Neural progenitor cell (in vitro differentiated cells): ENCODE results near the gene GJC2. TPM values are rescaled to one million over a fixed set of nuclear protein-coding genes. Genes with fewer than 3 reads are reported as not detected.

Experiments
- DNase-seq: peaks from one replicate; pipeline ENCODE4 v3.0.0-alpha.2; 2016; ENCODE audit warnings: low spot score
- H2AFZ ChIP-seq: fragments of 200-600 bp; sonication (generic); replicated peaks from 2 replicates; pipeline ENCODE4 v1.6.1; 2016; ENCODE audit warnings: antibody characterized with exemption
- H3F3A ChIP-seq: fragments of 200-600 bp; sonication (generic); 2 replicates; pipeline ENCODE4 v1.6.1; 2016; ENCODE audit warnings: antibody characterized with exemption, low read depth
- H3K27ac ChIP-seq: fragments of 200-600 bp; sonication (generic); 2 replicates; pipeline ENCODE4 v1.5.1; 2016; ENCODE audit warnings: mild to moderate bottlenecking
- H3K27me3 ChIP-seq: fragments of 200-600 bp; sonication (generic); 2 replicates; pipeline ENCODE4 v1.6.1; 2016; ENCODE audit warnings: mild to moderate bottlenecking, moderate library complexity
- H3K36me3 ChIP-seq: fragments of 200-600 bp; sonication (generic); 2 replicates; pipeline ENCODE4 v1.5.1; 2016
- H3K4me1 ChIP-seq: fragments of 200-600 bp; sonication (generic); 2 replicates; pipeline ENCODE4 v1.6.1; 2016; ENCODE audit warnings: mixed run types
- H3K4me2 ChIP-seq: fragments of 200-600 bp; sonication (generic); 2 replicates; pipeline ENCODE4 v1.6.1; 2016
- H3K4me3 ChIP-seq: fragments of 200-600 bp; sonication (generic); 2 replicates; pipeline ENCODE4 v1.5.1; 2016
- H3K79me2 ChIP-seq: fragments of 200-600 bp; sonication (generic); 2 replicates; pipeline ENCODE4 v1.6.1; 2016; ENCODE audit warnings: low read depth
- H3K9ac ChIP-seq: fragments of 200-600 bp; sonication (generic); 2 replicates; pipeline ENCODE4 v1.6.1; 2016
- H3K9me3 ChIP-seq: fragments of 200-600 bp; sonication (generic); 2 replicates; pipeline ENCODE4 v1.5.1; 2016; ENCODE audit warnings: low read depth
- H4K20me1 ChIP-seq: fragments of 200-600 bp; sonication (generic); 2 replicates; pipeline ENCODE4 v1.6.1; 2016; ENCODE audit warnings: low read depth
- H3K27ac Mint-ChIP-seq: 3 replicates; pipeline ENCODE4 v1.8.0; 2021; ENCODE audit warnings: mixed read lengths
- H3K27me3 Mint-ChIP-seq: 2 replicates; pipeline ENCODE4 v1.8.0; 2022; ENCODE audit warnings: low read depth, mild to moderate bottlenecking, inconsistent platforms, moderate library complexity, mixed read lengths; ENCODE audit not compliant: insufficient read depth
- H3K36me3 Mint-ChIP-seq: 3 replicates; pipeline ENCODE4 v1.8.0; 2021; ENCODE audit warnings: mixed read lengths
- H3K4me1 Mint-ChIP-seq: 3 replicates; pipeline ENCODE4 v1.8.0; 2021; ENCODE audit warnings: mixed read lengths
- H3K4me3 Mint-ChIP-seq: 3 replicates; pipeline ENCODE4 v1.8.0; 2021; ENCODE audit warnings: mild to moderate bottlenecking, moderate library complexity, mixed read lengths
- H3K9me3 Mint-ChIP-seq: 3 replicates; pipeline ENCODE4 v1.8.0; 2020; ENCODE audit warnings: mixed read lengths
- EZH2 ChIP-seq: fragments of 200-600 bp; sonication (generic); IDR thresholded peaks from 2 replicates; pipeline ENCODE4 v1.6.1; 2017; ENCODE audit warnings: antibody characterized with exemption, mild to moderate bottlenecking, moderate library complexity
- EZH2phosphoT487 ChIP-seq: fragments of 200-600 bp; sonication (generic); IDR thresholded peaks from 2 replicates; pipeline ENCODE4 v1.6.1; 2017; ENCODE audit warnings: antibody characterized with exemption
- total RNA-seq: library from RNA; depleted of rRNA; stranded (reverse); fragments of >200 nt; gene quantifications from 2 replicates; pipeline ENCODE4 v1.2.3, GENCODE V29; 2015; ENCODE audit warnings: low replicate concordance
- TF ChIP-seq, protein P1 (sequence below): fragments of 200-600 bp; sonication (generic); IDR thresholded peaks from 2 replicates; pipeline ENCODE4 v1.5.1; 2017; ENCODE audit warnings: antibody characterized with exemption, mild to moderate bottlenecking

GJC2 gene
- total RNA-seq, 1 donor from 2014 or later: not detected

DNA sequence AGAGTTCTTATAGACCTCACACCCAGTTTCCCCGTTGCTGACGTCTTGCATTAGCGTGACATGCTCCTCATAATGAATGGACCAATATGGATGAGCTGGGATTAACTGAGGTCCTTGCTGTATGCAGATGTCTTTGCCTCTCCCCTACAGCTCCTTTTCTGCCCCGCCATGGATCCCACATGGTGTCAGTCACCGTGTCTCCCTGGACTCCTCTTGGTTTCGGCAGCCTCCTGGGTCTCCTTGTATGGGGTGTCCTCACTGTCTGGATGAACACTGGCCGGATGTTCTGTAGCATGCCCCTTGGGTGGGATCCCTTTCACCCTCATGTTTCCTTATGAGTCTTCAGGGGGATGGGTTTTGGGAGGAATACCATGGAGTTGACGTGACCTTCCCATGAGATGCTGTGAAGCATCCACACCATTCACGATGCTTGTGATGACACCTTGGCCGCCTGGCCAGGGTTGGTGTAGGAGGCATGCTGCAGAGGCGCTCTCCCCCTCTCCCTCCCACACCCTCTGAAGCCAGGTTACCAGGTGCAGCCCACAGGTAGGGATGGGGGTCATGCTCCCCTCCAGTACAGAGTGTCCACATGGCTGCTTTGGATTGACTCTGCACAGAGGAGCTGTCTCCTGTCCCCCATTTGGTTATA lies 4.4 kb downstream of the GJC2 start:
- no peaks in the 10 kb centered on the region for H3K9me3 ChIP-seq
- H3K79me2 ChIP-seq: no peaks in the 10 kb centered on the region
- H3K4me2 ChIP-seq: no peak overlapping the region
- TF ChIP-seq, protein P1, sequence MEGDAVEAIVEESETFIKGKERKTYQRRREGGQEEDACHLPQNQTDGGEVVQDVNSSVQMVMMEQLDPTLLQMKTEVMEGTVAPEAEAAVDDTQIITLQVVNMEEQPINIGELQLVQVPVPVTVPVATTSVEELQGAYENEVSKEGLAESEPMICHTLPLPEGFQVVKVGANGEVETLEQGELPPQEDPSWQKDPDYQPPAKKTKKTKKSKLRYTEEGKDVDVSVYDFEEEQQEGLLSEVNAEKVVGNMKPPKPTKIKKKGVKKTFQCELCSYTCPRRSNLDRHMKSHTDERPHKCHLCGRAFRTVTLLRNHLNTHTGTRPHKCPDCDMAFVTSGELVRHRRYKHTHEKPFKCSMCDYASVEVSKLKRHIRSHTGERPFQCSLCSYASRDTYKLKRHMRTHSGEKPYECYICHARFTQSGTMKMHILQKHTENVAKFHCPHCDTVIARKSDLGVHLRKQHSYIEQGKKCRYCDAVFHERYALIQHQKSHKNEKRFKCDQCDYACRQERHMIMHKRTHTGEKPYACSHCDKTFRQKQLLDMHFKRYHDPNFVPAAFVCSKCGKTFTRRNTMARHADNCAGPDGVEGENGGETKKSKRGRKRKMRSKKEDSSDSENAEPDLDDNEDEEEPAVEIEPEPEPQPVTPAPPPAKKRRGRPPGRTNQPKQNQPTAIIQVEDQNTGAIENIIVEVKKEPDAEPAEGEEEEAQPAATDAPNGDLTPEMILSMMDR: no peak
- TF ChIP-seq EZH2phosphoT487: no peak
- H3K27me3 ChIP-seq: no peaks in the 10 kb centered on the region
- no peak overlapping the region for H3K27ac ChIP-seq
- no peak overlapping the region for H3K9ac ChIP-seq
- peak overlapping the region; percentile 46 for H3K27ac Mint-ChIP-seq
- peaks cover 8% of the 10 kb centered on the region for H3K27me3 Mint-ChIP-seq
- no peaks in the 10 kb centered on the region for H4K20me1 ChIP-seq
- H3K4me3 ChIP-seq: no peak overlapping the region
- DNase-seq: no peak
- no peaks in the 10 kb centered on the region for H3K36me3 ChIP-seq
- peaks cover 3% of the 10 kb centered on the region for H3K4me1 Mint-ChIP-seq
- H3F3A ChIP-seq: no peaks in the 10 kb centered on the region
- H3K4me3 Mint-ChIP-seq: no peak overlapping the region
- no peaks in the 10 kb centered on the region for H3K9me3 Mint-ChIP-seq
- no peaks in the 10 kb centered on the region for H3K36me3 Mint-ChIP-seq
- peaks cover 13% of the 10 kb centered on the region for H3K4me1 ChIP-seq
- no peak overlapping the region for H2AFZ ChIP-seq

DNA sequence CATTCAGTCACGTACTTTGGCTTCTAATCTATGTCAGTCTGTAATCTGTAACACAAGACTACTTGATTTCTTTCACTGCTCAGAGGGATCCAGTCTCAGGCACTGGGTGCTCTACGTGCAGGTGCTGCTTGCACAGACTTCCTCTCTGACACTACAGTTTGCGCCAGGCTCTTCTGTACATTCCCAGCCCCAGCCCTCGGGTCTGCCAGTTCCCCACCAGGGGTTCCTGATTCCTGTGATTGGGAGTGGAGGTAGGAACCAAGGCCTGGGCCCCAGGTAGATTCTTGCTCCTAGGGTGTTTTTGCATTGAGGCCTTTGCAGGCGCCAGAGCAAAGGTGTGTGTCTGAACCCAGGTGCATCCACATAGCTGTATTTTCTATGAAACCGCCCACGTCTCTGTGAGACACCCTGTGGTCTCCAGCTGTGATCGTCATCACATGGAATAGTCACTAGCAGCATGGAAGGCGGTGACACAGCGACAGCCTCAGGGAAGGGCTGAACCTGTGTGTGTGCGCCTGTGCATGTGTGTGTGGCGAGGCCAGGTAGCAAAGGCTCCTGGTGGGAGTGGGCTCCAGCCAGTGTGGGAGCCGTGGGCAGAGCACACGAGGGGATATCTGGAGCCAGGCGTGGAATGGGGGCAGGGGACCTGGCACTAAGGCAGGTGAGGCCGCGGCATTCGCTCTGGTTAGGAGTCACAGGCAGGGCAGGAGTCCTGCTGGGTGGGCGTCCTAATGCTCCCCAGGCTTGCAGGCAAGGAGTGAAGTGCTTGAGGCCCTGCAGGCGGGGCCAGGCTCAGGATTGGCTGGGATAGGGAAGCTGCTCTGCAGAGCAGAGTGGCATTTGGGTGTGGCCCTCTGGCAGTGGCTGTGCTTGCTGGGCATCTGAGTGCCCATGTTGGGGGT lies 5.2 kb downstream of the GJC2 start:
- Histone ChIP-seq H3K9me3 (no peaks in the 10 kb centered on the region), H4K20me1 (no peaks in the 10 kb centered on the region), H3F3A (no peaks in the 10 kb centered on the region), H3K36me3 (no peaks in the 10 kb centered on the region), H3K4me2 (no peak overlapping the region), H3K79me2 (no peaks in the 10 kb centered on the region), H3K4me3 (no peak overlapping the region), H2AFZ (no peak overlapping the region), H3K27me3 (no peaks in the 10 kb centered on the region), H3K9ac (peak overlapping the region; percentile 8), H3K27ac (no peak overlapping the region), H3K4me1 (peaks cover 6% of the 10 kb centered on the region)
- TF ChIP-seq EZH2: no peak
- no peak for TF ChIP-seq EZH2phosphoT487
- TF ChIP-seq, protein P1: no peak
- Mint-ChIP-seq H3K27ac (peak overlapping the region; percentile 46), H3K27me3 (peaks cover 10% of the 10 kb centered on the region), H3K9me3 (no peaks in the 10 kb centered on the region), H3K4me1 (peaks cover under 1% of the 10 kb centered on the region), H3K36me3 (no peaks in the 10 kb centered on the region), H3K4me3 (no peak overlapping the region)
- no peak for DNase-seq

DNA sequence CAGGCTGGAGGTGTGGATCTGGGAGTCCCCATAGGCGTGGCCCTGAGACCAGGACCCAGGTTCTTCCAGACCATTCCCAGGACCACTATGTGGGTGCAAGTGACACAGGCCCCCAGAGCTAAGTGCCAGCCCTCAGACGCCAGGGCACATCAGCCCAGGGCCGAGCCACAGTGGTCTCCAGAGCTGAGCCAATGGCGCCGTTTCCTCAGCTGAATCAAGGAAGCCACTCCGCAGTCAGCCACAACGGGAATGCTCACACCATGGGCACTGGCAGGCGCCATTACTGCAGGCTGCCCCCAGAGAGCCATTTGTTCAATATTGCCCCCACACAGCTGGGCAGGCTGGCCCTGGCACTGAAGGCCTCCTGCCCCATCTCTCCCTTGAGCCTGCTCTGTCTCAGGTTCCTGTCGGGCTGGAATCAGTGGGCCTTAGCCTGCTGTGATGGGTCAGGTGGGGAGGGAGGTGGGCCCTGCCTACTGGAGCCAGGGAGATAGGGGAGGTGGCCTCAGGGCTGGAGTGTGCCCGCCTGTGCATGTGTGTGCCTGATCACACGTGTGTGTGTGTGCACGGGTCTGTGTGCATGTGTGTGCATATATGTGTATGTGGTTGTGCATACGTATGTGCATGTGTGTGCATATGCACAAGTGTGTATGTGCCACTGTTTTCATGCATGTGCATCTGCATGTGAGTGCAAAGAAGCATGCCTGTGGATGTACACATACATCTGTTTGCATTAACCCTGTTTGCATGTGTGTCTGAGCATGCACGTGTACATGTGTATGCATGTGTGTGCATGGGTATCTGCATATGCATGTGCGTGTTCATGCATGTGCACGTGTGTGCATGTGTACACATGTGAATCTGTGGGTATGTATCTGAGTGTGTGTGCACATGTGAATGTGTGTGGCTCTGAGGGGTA lies 6.1 kb downstream of the GJC2 start:
- H3K4me3 Mint-ChIP-seq: no peak overlapping the region
- H3K27me3 ChIP-seq: no peaks in the 10 kb centered on the region
- H3K79me2 ChIP-seq: no peaks in the 10 kb centered on the region
- TF ChIP-seq EZH2 (no peak), EZH2phosphoT487 (no peak)
- TF ChIP-seq, protein P1: no peak
- H3F3A ChIP-seq: no peaks in the 10 kb centered on the region
- H3K4me1 ChIP-seq: no peaks in the 10 kb centered on the region
- no peak for DNase-seq
- H3K9me3 ChIP-seq: no peaks in the 10 kb centered on the region
- no peaks in the 10 kb centered on the region for H3K4me1 Mint-ChIP-seq
- no peak overlapping the region for H3K27ac ChIP-seq
- no peaks in the 10 kb centered on the region for H3K36me3 ChIP-seq
- H3K4me2 ChIP-seq: no peak overlapping the region
- H3K27ac Mint-ChIP-seq: no peak overlapping the region
- no peak overlapping the region for H3K9ac ChIP-seq
- H3K4me3 ChIP-seq: no peak overlapping the region
- peaks cover 10% of the 10 kb centered on the region for H3K27me3 Mint-ChIP-seq
- no peaks in the 10 kb centered on the region for H4K20me1 ChIP-seq
- no peaks in the 10 kb centered on the region for H3K36me3 Mint-ChIP-seq
- no peaks in the 10 kb centered on the region for H3K9me3 Mint-ChIP-seq
- no peak overlapping the region for H2AFZ ChIP-seq
